Left lung (tissue), 10 donors: ENCODE measurements around the gene TPRG1. TPM values are rescaled to one million over a fixed set of nuclear protein-coding genes. Genes with fewer than 3 reads are reported as not detected.
A peak's percentile ranks its signal among the peaks of the same experiment; 100 is the strongest.

Experiments
- ATAC-seq: fragments of 200-7000 bp; cut with Tn5 transposase; one replicate; pipeline ENCODE4 v1.9.1; 2020; ENCODE audit warnings: moderate library complexity
- DNase-seq, 4 donors: peaks; one replicate each; pipeline ENCODE4 v3.0.0-alpha.2; 2013 to 2020
- H3K27ac ChIP-seq, 2 donors: fragments of 200-600 bp; sonication (generic) in 1 of 2; one replicate each; pipeline versions ENCODE4 v1.5.0 to v1.8.0; 2020 to 2021
- H3K27me3 ChIP-seq, 2 donors: fragments of 200-600 bp; sonication (generic) in 1 of 2; one replicate each; pipeline versions ENCODE4 v1.5.0 to v1.8.0; 2020 to 2021
- H3K36me3 ChIP-seq, 2 donors: fragments of 200-600 bp; sonication (generic) in 1 of 2; one replicate each; pipeline versions ENCODE4 v1.5.0 to v1.8.0; 2020 to 2021
- H3K4me1 ChIP-seq, 2 donors: fragments of 200-600 bp; one replicate each; pipeline ENCODE4 v1.8.0; 2021
- H3K4me3 ChIP-seq, 2 donors: fragments of 200-600 bp; sonication (generic) in 1 of 2; one replicate each; pipeline versions ENCODE4 v1.5.0 to v1.8.0; 2020 to 2021; ENCODE audit warnings: mild to moderate bottlenecking in 1 of 2
- H3K9me3 ChIP-seq, 2 donors: fragments of 200-600 bp; sonication (generic) in 1 of 2; one replicate each; pipeline versions ENCODE4 v1.5.0 to v1.8.0; 2020 to 2021
- CTCF ChIP-seq, 2 donors: fragments of 200-600 bp; sonication (generic) in 1 of 2; IDR thresholded peaks; one replicate each; pipeline versions ENCODE4 v1.5.0 to v1.8.0; 2021; ENCODE audit warnings: antibody characterized with exemption in 2 of 2
- intact Hi-C, 2 donors: fragments of 100-400 bp; cut with DNase I; formaldehyde crosslinking; loops; one replicate each; pipeline versions ENCODE4 v1.11.2 to v1.14.2; 2022
- polyA plus RNA-seq, 6 donors: library from polyadenylated mRNA; unstranded; fragments of 120-200 nt; gene quantifications; one replicate each; pipeline ENCODE4 v1.2.1, GENCODE V29; 2013; ENCODE audit not compliant: insufficient read length in 6 of 6
- total RNA-seq, 2 donors: library from RNA; stranded (reverse); fragmentation: NEBNext Ultra II Directional; extraction: Animal tissue kit (Norgen Biotek cat#: 25700); gene quantifications; one replicate each; pipeline ENCODE4 v1.2.1, GENCODE V29; 2021
- donor health status: DM: no; HTN: yes; CAD: no.
- donor health status: DM: no; HTN: no; CAD: no.

Gene TPRG1
- total and polyA plus RNA-seq, 8 donors: 0.52 to 12.8 (median 0.85) TPM

- Histone ChIP-seq H3K4me1 (no peaks in the 10 kb centered on the region), H3K36me3 (no peaks in the 10 kb centered on the region), H3K27ac (no peak overlapping the region), H3K27me3 (no peaks in the 10 kb centered on the region), H3K9me3 (no peaks in the 10 kb centered on the region), H3K4me3 (no peak overlapping the region)
- peak in 1 of 2 donors; percentile 16 for TF ChIP-seq CTCF (IDR thresholded peaks at IDR 0.05)
- intact Hi-C loops: no loop called here
- peak in 1 of 4 donors; percentile 37 for DNase-seq
- peak; percentile 62 for ATAC-seq
These were observed 96.3 kb downstream of the TPRG1 start for GRCh38 chr3:189267981-189268613.

- ATAC-seq (no peak), DNase-seq (no peak)
- no peak overlapping the region for H3K4me3 ChIP-seq
- H3K4me1 ChIP-seq: no peaks in the 10 kb centered on the region
- intact Hi-C loops: no loop called here
- H3K27me3 ChIP-seq: no peaks in the 10 kb centered on the region
- H3K27ac ChIP-seq: no peak overlapping the region
- no peaks in the 10 kb centered on the region for H3K9me3 ChIP-seq
- TF ChIP-seq CTCF (IDR thresholded peaks at IDR 0.05): no peak
- H3K36me3 ChIP-seq: no peaks in the 10 kb centered on the region
These were observed 97.6 kb downstream of the TPRG1 start for GRCh38 chr3:189269365-189269764.

GRCh38 chr3:189270248-189270832 is 98.6 kb downstream of the TPRG1 start:
- peak; percentile 29 to 32 for TF ChIP-seq CTCF (IDR thresholded peaks at IDR 0.05)
- Histone ChIP-seq H3K27ac (no peak overlapping the region), H3K27me3 (no peaks in the 10 kb centered on the region), H3K36me3 (no peaks in the 10 kb centered on the region), H3K9me3 (no peaks in the 10 kb centered on the region), H3K4me1 (no peaks in the 10 kb centered on the region), H3K4me3 (no peak overlapping the region)
- intact Hi-C loops: no loop called here
- ATAC-seq: peak; percentile 87
- peak in 3 of 4 donors; percentile 49 to 67 (median 55) for DNase-seq

GRCh38 chr3:189272500-189273119 is 100.8 kb downstream of the TPRG1 start:
- no peaks in the 10 kb centered on the region for H3K36me3 ChIP-seq
- no peak overlapping the region for H3K4me3 ChIP-seq
- peak; percentile 38 for ATAC-seq
- no peak overlapping the region for H3K27ac ChIP-seq
- no peak for DNase-seq
- TF ChIP-seq CTCF (IDR thresholded peaks at IDR 0.05): no peak
- intact Hi-C loops: no loop called here
- H3K4me1 ChIP-seq: peaks cover 0 to 11% of the 10 kb centered on the region in 2 donors
- no peaks in the 10 kb centered on the region for H3K27me3 ChIP-seq
- no peaks in the 10 kb centered on the region for H3K9me3 ChIP-seq

- intact Hi-C loops: no loop called here
- Histone ChIP-seq H3K4me1 (peaks cover 0 to 11% of the 10 kb centered on the region in 2 donors), H3K4me3 (no peak overlapping the region), H3K9me3 (no peaks in the 10 kb centered on the region), H3K36me3 (no peaks in the 10 kb centered on the region), H3K27me3 (no peaks in the 10 kb centered on the region), H3K27ac (no peak overlapping the region)
- no peak for TF ChIP-seq CTCF (IDR thresholded peaks at IDR 0.05)
- ATAC-seq (no peak), DNase-seq (no peak)
These were observed 102.0 kb downstream of the TPRG1 start for GRCh38 chr3:189273736-189274135.
